Brain microvascular endothelial cell (primary cell): ENCODE data around the gene THSD7A.

ENCODE experiments used
- DNase-seq: peaks from one replicate; pipeline ENCODE4 v3.0.0-alpha.2; 2020
- H3K27ac ChIP-seq: fragments of 250-450 bp; sonication (Bioruptor Pico); 2 replicates; pipeline ENCODE4 v1.5.1; 2020; ENCODE audit warnings: mild to moderate bottlenecking, moderate library complexity
- H3K27me3 ChIP-seq: fragments of 250-450 bp; sonication (Bioruptor Pico); replicated peaks from 2 replicates; pipeline ENCODE4 v1.5.1; 2020; ENCODE audit warnings: mild to moderate bottlenecking
- H3K36me3 ChIP-seq: fragments of 250-450 bp; sonication (Bioruptor Pico); replicated peaks from 2 replicates; pipeline ENCODE4 v1.5.1; 2020; ENCODE audit warnings: mild to moderate bottlenecking
- H3K4me3 ChIP-seq: 2 replicates; pipeline ENCODE4 v1.5.1; 2011; ENCODE audit warnings: low read depth, mild to moderate bottlenecking, control low read depth, low read length, moderate library complexity
- CTCF ChIP-seq: IDR thresholded peaks from 2 replicates; pipeline ENCODE4 v1.5.1; 2011; ENCODE audit warnings: low read depth, mild to moderate bottlenecking, moderate library complexity, low read length, control low read depth, inconsistent platforms; ENCODE audit errors: missing control alignments
- in situ Hi-C: cut with HindIII; loops from 2 replicates; pipeline ENCODE4 v1.10.0; 2017; ENCODE audit warnings: low sequenced_read_pairs, low pct_ligation_motif_present

Gene THSD7A

GRCh38 chr7:11478882-11479281, 353.1 kb downstream of the THSD7A start:
- in situ Hi-C loops, result no loop called here
- DNase-seq, result no peak

GRCh38 chr7:11478426-11478825, 353.6 kb downstream of the THSD7A start:
- H3K27me3 ChIP-seq, result no peaks in the 10 kb centered on the region
- in situ Hi-C loops, result no loop called here
- no peaks in the 10 kb centered on the region for H3K36me3 ChIP-seq
- no peak overlapping the region for H3K4me3 ChIP-seq
- no peak for DNase-seq
- TF ChIP-seq CTCF, result no peak
- H3K27ac ChIP-seq, result no peak overlapping the region

More at GRCh38 chr7:11478882-11479281, 353.1 kb downstream of the THSD7A start:
- Histone ChIP-seq H3K27me3 (no peaks in the 10 kb centered on the region), H3K4me3 (no peak overlapping the region), H3K36me3 (no peaks in the 10 kb centered on the region), H3K27ac (no peak overlapping the region)
- no peak for TF ChIP-seq CTCF

- no peak overlapping the region for H3K4me3 ChIP-seq
- no peaks in the 10 kb centered on the region for H3K36me3 ChIP-seq
- no peak overlapping the region for H3K27ac ChIP-seq
- TF ChIP-seq CTCF, result peak; percentile 22
- in situ Hi-C loops, result no loop called here
- no peaks in the 10 kb centered on the region for H3K27me3 ChIP-seq
- DNase-seq, result no peak
Measured at GRCh38 chr7:11474902-11475585, 357.0 kb downstream of the THSD7A start.

GRCh38 chr7:11473807-11474424, 358.1 kb downstream of the THSD7A start:
- H3K27me3 ChIP-seq, result no peaks in the 10 kb centered on the region
- in situ Hi-C loops, result no loop called here
- no peak for DNase-seq
- no peak overlapping the region for H3K4me3 ChIP-seq
- H3K36me3 ChIP-seq, result no peaks in the 10 kb centered on the region
- no peak overlapping the region for H3K27ac ChIP-seq
- TF ChIP-seq CTCF, result no peak

GRCh38 chr7:11473220-11473619, 358.8 kb downstream of the THSD7A start:
- TF ChIP-seq CTCF, result no peak
- Histone ChIP-seq H3K27me3 (no peaks in the 10 kb centered on the region), H3K36me3 (no peaks in the 10 kb centered on the region), H3K27ac (no peak overlapping the region), H3K4me3 (no peak overlapping the region)
- in situ Hi-C loops, result no loop called here
- DNase-seq, result no peak
